H9 (cell line): ENCODE data around the gene BLTP3B. TPM values are rescaled to one million over a fixed set of nuclear protein-coding genes. Genes with fewer than 3 reads are reported as not detected.

Experiments
- DNase-seq: peaks from one replicate; pipeline ENCODE4 v3.0.0-alpha.2; 2017
- H2AFZ ChIP-seq: one replicate; pipeline ENCODE4 v1.6.1; 2013; ENCODE audit warnings: mild to moderate bottlenecking, low read length, control low read depth, moderate library complexity
- H2AK5ac ChIP-seq: 2 replicates; pipeline ENCODE4 v1.6.1; 2013; ENCODE audit warnings: low read length, control low read depth, mixed read lengths; ENCODE audit not compliant: insufficient read length
- H2BK120ac ChIP-seq: one replicate; pipeline ENCODE4 v1.6.1; 2013; ENCODE audit warnings: low read depth, mild to moderate bottlenecking, low read length, control low read depth, inconsistent platforms; ENCODE audit not compliant: poor library complexity, severe bottlenecking
- H2BK12ac ChIP-seq: 2 replicates; pipeline ENCODE4 v1.6.1; 2013; ENCODE audit warnings: low read length, control low read depth, mixed read lengths, low read depth; ENCODE audit not compliant: insufficient read length
- H2BK15ac ChIP-seq: 2 replicates; pipeline ENCODE4 v1.6.1; 2013; ENCODE audit warnings: low read depth, low read length, control low read depth
- H2BK20ac ChIP-seq: one replicate; pipeline ENCODE4 v1.6.1; 2013; ENCODE audit warnings: low read depth, mild to moderate bottlenecking, low read length, control low read depth, inconsistent platforms; ENCODE audit not compliant: poor library complexity, severe bottlenecking
- H2BK5ac ChIP-seq: 2 replicates; pipeline ENCODE4 v1.6.1; 2013; ENCODE audit warnings: low read length, control low read depth, mixed read lengths; ENCODE audit not compliant: insufficient read length
- H3K14ac ChIP-seq: 2 replicates; pipeline ENCODE4 v1.6.1; 2013; ENCODE audit warnings: low read length, control low read depth; ENCODE audit not compliant: insufficient read depth
- H3K18ac ChIP-seq: 2 replicates; pipeline ENCODE4 v1.6.1; 2013; ENCODE audit warnings: low read depth, mild to moderate bottlenecking, mixed read lengths, low read length, control low read depth; ENCODE audit not compliant: insufficient read length
- H3K23ac ChIP-seq: 2 replicates; pipeline ENCODE4 v1.6.1; 2013; ENCODE audit warnings: low read length, control low read depth, mixed read lengths, low read depth; ENCODE audit not compliant: insufficient read length
- H3K23me2 ChIP-seq: 2 replicates; pipeline ENCODE4 v1.6.1; 2013; ENCODE audit warnings: low read depth, mild to moderate bottlenecking, mixed read lengths, low read length, control low read depth; ENCODE audit not compliant: insufficient read length, poor library complexity, severe bottlenecking
- H3K27ac ChIP-seq: 2 replicates; pipeline ENCODE4 v1.5.1; 2013; ENCODE audit warnings: low read length, control low read depth, mixed read lengths, low read depth; ENCODE audit not compliant: insufficient read length
- H3K27me3 ChIP-seq: 2 replicates; pipeline ENCODE4 v1.6.1; 2013; ENCODE audit warnings: low read length, control low read depth, inconsistent platforms; ENCODE audit not compliant: insufficient read depth
- H3K4ac ChIP-seq: 2 replicates; pipeline ENCODE4 v1.6.1; 2013; ENCODE audit warnings: low read depth, mild to moderate bottlenecking, control low read depth, inconsistent platforms, low read length, moderate library complexity
- H3K4me1 ChIP-seq: 2 replicates; pipeline ENCODE4 v1.6.1; 2013; ENCODE audit warnings: low read length, control low read depth, inconsistent platforms; ENCODE audit not compliant: insufficient read depth
- H3K4me2 ChIP-seq: 2 replicates; pipeline ENCODE4 v1.6.1; 2013; ENCODE audit warnings: low read length, control low read depth, mixed read lengths; ENCODE audit not compliant: insufficient read length, insufficient read depth
- H3K56ac ChIP-seq: 2 replicates; pipeline ENCODE4 v1.6.1; 2013; ENCODE audit warnings: low read depth, mild to moderate bottlenecking, mixed read lengths, low read length, control low read depth; ENCODE audit not compliant: insufficient read length
- H3K79me1 ChIP-seq: 2 replicates; pipeline ENCODE4 v1.6.1; 2013; ENCODE audit warnings: low read depth, mild to moderate bottlenecking, moderate library complexity, low read length, control low read depth, inconsistent platforms; ENCODE audit not compliant: insufficient read depth, poor library complexity, severe bottlenecking
- H3K79me2 ChIP-seq: 2 replicates; pipeline ENCODE4 v1.6.1; 2013; ENCODE audit warnings: low read length, control low read depth, inconsistent platforms; ENCODE audit not compliant: insufficient read depth
- H3K9ac ChIP-seq: 2 replicates; pipeline ENCODE4 v1.6.1; 2013; ENCODE audit warnings: low read length, control low read depth, mixed read lengths; ENCODE audit not compliant: insufficient read length; ENCODE audit errors: extremely low read depth
- H3K9me3 ChIP-seq: one replicate; pipeline ENCODE4 v1.6.1; 2013; ENCODE audit warnings: low read depth, low read length, inconsistent platforms; ENCODE audit not compliant: control insufficient read depth
- H3T11ph ChIP-seq: one replicate; pipeline ENCODE4 v1.6.1; 2013; ENCODE audit warnings: mild to moderate bottlenecking, low read length, control low read depth, inconsistent platforms
- H4K20me1 ChIP-seq: one replicate; pipeline ENCODE4 v1.6.1; 2013; ENCODE audit not compliant: control insufficient read depth, insufficient read length, insufficient read depth
- H4K5ac ChIP-seq: 2 replicates; pipeline ENCODE4 v1.6.1; 2013; ENCODE audit warnings: low read depth, mild to moderate bottlenecking, mixed read lengths, low read length, control low read depth; ENCODE audit not compliant: insufficient read length
- H4K8ac ChIP-seq: replicated peaks from 2 replicates; pipeline ENCODE4 v1.6.1; 2013; ENCODE audit warnings: low read length, control low read depth, mixed read lengths, low read depth; ENCODE audit not compliant: insufficient read length
- H4K91ac ChIP-seq: 2 replicates; pipeline ENCODE4 v1.6.1; 2013; ENCODE audit warnings: low read depth, mild to moderate bottlenecking, moderate library complexity, mixed read lengths, low read length, control low read depth; ENCODE audit not compliant: insufficient read length
- H3K27ac Mint-ChIP-seq, 3 experiments: 2 replicates in 2 of 3; 3 replicates in 1 of 3; pipeline ENCODE4 v1.8.0; 2020 to 2021; ENCODE audit warnings: mixed read lengths in 3 of 3, mild to moderate bottlenecking in 1 of 3, moderate library complexity in 1 of 3
- H3K27me3 Mint-ChIP-seq: 2 replicates; pipeline ENCODE4 v1.8.0; 2021; ENCODE audit warnings: low read depth, mild to moderate bottlenecking, moderate library complexity, mixed read lengths
- H3K36me3 Mint-ChIP-seq, 3 experiments: 2 replicates in 2 of 3; 3 replicates in 1 of 3; pipeline ENCODE4 v1.8.0; 2020 to 2021; ENCODE audit warnings: low read depth in 3 of 3, mixed read lengths in 3 of 3; ENCODE audit not compliant: insufficient read depth in 1 of 3
- H3K4me1 Mint-ChIP-seq, 2 experiments: 2 replicates each; pipeline ENCODE4 v1.8.0; 2020; ENCODE audit warnings: mixed read lengths in 2 of 2
- H3K4me3 Mint-ChIP-seq, 2 experiments: 2 replicates in 1 of 2; 3 replicates in 1 of 2; pipeline ENCODE4 v1.8.0; 2020 to 2021; ENCODE audit warnings: mild to moderate bottlenecking in 2 of 2, mixed read lengths in 2 of 2, moderate library complexity in 1 of 2
- H3K9me3 Mint-ChIP-seq, 2 experiments: 2 replicates in 1 of 2; 3 replicates in 1 of 2; pipeline ENCODE4 v1.8.0; 2020; ENCODE audit warnings: mild to moderate bottlenecking in 2 of 2, mixed read lengths in 2 of 2, moderate library complexity in 1 of 2
- CTCF ChIP-seq: fragments of 200-600 bp; sonication (generic); conservative IDR thresholded peaks from 3 replicates; pipeline ENCODE4 v1.8.0; 2021; ENCODE audit warnings: antibody characterized with exemption, mild to moderate bottlenecking
- WGBS: extraction: QIAGEN DNeasy Blood & Tissue Kit; methylation state at CpG from one replicate; pipeline ENCODE4 v1.1.7; 2013; ENCODE audit warnings: missing lambda C conversion rate, low lambda C conversion rate, mixed read lengths; ENCODE audit not compliant: insufficient read length; ENCODE audit errors: extremely low coverage; 5-methylcytosine and 5-hydroxymethylcytosine counted together
- microRNA-seq: library from miRNA; unstranded; fragments of <30 nt; microRNA quantifications from one replicate; pipeline ENCODE4, GENCODE V29; 2020; ENCODE audit warnings: borderline microRNAs expressed
- total RNA-seq: library from RNA; stranded (reverse); gene quantifications from 2 replicates; pipeline ENCODE4 v1.2.1, GENCODE V29; 2021

Gene BLTP3B
- total RNA-seq, 1 experiment from 2014 or later: 20.7 TPM

GRCh38 chr12:100101000-100101399, 41.7 kb downstream of the BLTP3B start:
- Histone ChIP-seq H4K8ac (no peak overlapping the region), H4K5ac (no peak overlapping the region), H3T11ph (no peak overlapping the region), H3K4me1 (no peaks in the 10 kb centered on the region), H2BK5ac (no peak overlapping the region), H3K79me1 (no peaks in the 10 kb centered on the region), H3K56ac (no peak overlapping the region), H3K27me3 (no peaks in the 10 kb centered on the region), H2AFZ (no peak overlapping the region), H3K18ac (no peak overlapping the region), H2BK20ac (no peak overlapping the region), H3K4ac (no peak overlapping the region), H2BK15ac (no peak overlapping the region), H2AK5ac (no peak overlapping the region), H3K27ac (no peak overlapping the region), H3K79me2 (no peaks in the 10 kb centered on the region), H3K23me2 (no peaks in the 10 kb centered on the region), H2BK12ac (no peak overlapping the region), H4K20me1 (no peaks in the 10 kb centered on the region), H3K4me2 (no peak overlapping the region), H3K9ac (no peak overlapping the region), H2BK120ac (no peak overlapping the region), H3K23ac (no peak overlapping the region), H3K9me3 (no peaks in the 10 kb centered on the region), H4K91ac (no peak overlapping the region), H3K14ac (no peak overlapping the region)
- H3K4me3 Mint-ChIP-seq: no peak overlapping the region
- TF ChIP-seq CTCF: no peak
- no CpG with 5 or more reads among the region's 3 CpGs for WGBS
- H3K27ac Mint-ChIP-seq: no peak overlapping the region; a peak in 1 of 7 replicates
- H3K36me3 Mint-ChIP-seq: peaks cover 0 to 41% (median 27%) of the 10 kb centered on the region in 3 experiments; a peak in 5 of 7 replicates
- H3K4me1 Mint-ChIP-seq: no peaks in the 10 kb centered on the region
- no peaks in the 10 kb centered on the region for H3K27me3 Mint-ChIP-seq
- no peak for DNase-seq
- no peaks in the 10 kb centered on the region for H3K9me3 Mint-ChIP-seq

Small RNAs within 50 kb of the gene (microRNA-seq; reads per million reads assigned to microRNA genes)
- not detected for gene MIR1827

Other genes starting within 250 kb of the BLTP3B start
- 3.4 and 4.1 TPM in 2 replicates for gene ANKS1B, start 157.9 kb downstream of the BLTP3B start, total RNA-seq
- gene ACTR6, start 57.9 kb upstream of the BLTP3B start, total RNA-seq: 34.9 and 36.5 TPM in 2 replicates
- gene DEPDC4, start 124.2 kb upstream of the BLTP3B start, total RNA-seq: 3.2 and 3.4 TPM in 2 replicates
- 41.4 and 42.0 TPM in 2 replicates for gene SCYL2, start 124.3 kb upstream of the BLTP3B start, total RNA-seq
- gene SLC17A8, start 214.2 kb upstream of the BLTP3B start, total RNA-seq: not detected in 2 replicates